HG03196 (cell line): ENCODE measurements around the gene PLXNA3.

Source experiments
- ATAC-seq: cut with Tn5 transposase; IDR thresholded peaks from one replicate; pipeline ENCODE4 v1.9.1; 2021; ENCODE audit not compliant: unreplicated experiment

Gene PLXNA3

GRCh38 chrX:154434394-154435168 lies 23.5 kb upstream of the PLXNA3 start:
- ATAC-seq: no peak

- no peak for ATAC-seq
Observed at GRCh38 chrX:154435171-154435733, 22.8 kb upstream of the PLXNA3 start.

DNA sequence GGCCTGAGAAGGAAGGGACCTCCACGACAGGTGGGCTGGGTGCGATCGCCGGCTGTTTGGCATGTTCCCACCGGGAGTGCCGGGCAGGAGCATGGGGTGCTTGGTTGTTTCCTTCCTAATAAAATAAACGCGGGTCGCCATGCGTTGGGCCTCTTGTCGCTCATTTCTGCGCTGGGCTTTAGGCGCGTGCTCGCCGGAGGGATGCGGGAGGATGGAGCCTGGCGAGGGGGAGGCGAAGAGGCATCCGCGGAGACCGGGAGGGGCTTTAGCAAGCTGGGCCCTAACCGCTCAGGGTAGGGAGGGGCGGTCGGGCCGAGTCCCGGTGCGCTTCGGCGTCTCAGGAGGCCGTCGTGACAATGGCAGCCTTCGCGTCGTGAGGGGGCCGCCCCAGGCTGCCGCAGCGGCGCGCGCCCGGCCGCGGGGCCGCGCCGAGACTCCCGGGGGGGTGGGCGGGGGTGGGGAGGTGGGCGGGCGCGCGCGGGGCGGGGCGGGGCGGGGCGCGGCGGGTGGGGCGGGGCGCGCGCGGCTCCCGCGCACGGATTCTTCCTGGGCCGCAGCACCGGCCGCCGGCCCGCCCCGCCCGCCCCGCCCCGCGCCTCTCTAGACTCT lies 21.6 kb upstream of the PLXNA3 start:
- no peak for ATAC-seq

DNA sequence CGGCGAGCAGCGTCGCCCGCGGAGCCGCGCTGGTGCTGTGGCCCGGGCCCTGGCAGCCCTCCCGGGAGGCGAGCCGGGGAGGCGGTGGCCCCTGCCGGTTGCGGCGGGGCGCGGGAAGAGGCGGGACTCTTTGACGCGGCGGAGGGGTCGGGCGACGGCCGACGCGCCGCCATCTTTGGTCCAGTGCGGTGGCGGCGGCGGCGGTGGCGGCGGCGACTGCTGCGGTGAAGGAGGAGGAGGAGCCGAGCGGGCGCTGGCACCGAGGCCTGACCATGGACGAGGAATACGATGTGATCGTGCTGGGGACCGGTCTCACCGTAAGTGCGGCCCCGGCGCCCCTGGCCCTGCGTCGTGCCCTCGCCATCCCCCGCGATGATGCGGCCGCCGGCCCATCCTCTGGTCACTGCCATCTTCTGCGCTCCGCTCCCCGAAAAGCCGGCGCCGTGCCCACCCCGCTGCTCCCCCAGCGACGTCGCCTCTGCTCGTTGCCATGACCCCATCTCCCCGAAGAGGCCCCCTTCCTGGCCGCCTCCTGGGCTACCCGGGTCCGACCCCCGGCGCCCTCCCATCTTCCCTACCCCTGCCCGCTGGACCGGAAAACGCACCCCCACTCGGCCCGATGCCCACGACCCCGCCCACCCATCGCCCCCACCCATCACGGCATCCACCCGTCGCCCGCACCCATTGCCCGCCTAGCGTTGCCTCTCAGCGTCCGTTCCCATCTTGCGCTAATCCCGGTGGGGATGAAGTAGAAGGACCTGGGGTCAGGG lies 20.9 kb upstream of the PLXNA3 start, which contains the start of gene GDI1:
Gene GDI1 (plus strand): TSS at position 172 of the 770 bp plus-strand sequence. CDS start 101 bp downstream, at position 273.
- no peak for ATAC-seq

DNA sequence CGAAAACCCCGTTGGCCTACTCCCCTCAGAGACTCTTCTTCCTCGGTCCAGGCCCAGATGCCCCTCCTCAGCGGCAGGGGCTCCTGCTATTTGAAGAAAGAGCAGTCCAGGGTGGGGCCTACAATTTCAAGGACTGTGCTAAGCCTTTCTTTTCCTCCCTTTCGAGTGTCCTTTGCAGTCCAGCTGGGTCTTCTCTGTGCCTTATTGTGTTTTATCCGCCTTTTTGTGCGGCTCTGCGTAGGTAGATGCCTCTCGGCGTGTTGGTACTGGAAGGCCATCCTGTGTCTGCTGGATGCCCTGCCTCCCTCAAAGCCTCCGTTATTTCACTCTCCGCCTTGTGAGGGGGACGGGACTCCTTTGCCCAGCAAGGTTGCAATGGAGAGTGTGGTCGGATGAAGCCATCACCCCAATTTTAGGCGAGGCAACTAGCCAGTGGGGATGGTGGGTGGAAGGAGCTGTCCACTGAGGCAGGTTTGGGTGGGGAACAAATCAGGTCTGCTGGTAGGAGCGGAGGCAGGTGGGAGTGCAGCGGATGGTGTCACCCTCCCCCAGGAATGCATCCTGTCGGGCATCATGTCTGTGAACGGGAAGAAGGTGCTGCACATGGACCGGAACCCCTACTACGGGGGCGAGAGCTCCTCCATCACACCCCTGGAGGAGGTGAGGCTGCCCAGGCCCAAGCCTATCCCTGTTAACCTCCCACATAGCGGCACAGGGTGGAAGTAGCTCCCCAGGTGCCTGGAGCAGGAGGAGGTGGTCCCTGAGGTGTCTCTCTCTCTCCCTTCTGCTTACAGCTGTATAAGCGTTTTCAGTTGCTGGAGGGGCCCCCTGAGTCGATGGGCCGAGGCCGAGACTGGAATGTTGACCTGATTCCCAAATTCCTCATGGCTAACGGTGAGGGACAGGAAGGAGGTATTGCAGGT lies 19.8 kb upstream of the PLXNA3 start:
- no peak for ATAC-seq

- no peak for ATAC-seq
Observed at GRCh38 chrX:154439841-154440240, 18.2 kb upstream of the PLXNA3 start.

GRCh38 chrX:154440623-154441357 lies 17.3 kb upstream of the PLXNA3 start:
- ATAC-seq: no peak

DNA sequence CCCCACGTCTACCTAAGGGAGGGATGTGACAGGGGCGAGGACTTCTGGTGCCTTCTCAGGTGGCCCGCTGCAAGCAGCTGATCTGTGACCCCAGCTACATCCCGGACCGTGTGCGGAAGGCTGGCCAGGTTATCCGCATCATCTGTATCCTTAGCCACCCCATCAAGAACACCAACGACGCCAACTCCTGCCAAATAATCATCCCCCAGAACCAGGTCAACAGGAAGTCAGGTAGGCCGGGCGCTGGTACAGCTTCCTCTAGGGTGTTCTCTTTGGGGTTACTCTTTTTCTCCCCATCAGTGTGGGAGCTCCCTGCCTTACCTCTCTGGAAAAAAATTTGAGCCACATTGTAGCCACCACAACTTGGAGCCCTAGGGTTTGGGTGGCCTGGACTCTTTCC lies 16.5 kb upstream of the PLXNA3 start:
- no peak for ATAC-seq

DNA sequence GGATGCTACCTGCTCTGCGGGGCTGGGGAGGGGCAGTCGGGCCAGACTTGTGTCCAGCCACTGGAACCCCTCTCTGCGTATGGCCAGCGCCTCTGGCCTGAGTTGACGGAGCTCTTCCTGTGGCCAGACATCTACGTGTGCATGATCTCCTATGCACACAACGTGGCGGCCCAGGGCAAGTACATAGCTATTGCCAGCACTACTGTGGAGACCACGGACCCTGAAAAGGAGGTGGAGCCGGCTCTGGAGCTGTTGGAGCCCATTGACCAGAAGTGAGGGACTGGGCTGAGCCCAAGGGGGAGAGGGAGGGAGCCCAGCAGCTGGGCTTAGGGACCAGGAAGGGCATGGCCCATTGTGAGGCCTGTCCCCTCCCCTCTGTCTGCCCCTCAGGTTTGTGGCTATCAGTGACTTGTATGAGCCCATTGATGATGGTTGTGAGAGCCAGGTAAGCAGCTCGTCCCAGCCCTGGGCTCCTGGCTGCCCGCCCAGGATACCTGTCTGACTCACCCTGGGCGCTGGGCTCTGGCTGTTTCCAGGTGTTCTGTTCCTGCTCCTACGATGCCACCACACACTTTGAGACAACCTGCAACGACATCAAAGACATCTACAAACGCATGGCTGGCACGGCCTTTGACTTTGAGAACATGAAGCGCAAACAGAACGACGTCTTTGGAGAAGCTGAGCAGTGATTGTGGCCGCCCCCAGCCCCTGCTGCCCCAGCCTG lies 15.9 kb upstream of the PLXNA3 start:
- ATAC-seq: no peak

DNA sequence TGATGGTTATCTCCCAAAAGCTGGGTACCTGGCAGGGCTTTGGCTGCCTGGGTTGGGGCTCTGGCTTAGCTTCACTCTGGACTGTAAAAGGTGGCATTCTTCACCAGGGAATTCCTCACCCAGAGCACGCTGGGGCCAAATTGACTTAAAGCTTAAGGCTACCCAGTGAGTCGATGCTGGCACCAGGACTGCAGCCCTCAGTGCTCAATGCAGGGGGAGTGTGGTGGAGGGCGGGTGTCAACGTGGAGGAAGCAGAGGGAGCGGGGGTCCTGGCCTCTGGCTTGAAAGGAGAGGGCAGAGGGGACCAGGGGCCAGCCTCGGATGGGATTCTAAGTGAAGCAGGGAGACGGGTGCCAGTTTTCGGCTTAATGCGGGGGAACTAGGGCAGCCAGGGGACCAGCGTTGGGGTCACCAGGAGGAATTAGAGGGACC lies 14.6 kb upstream of the PLXNA3 start:
- no peak for ATAC-seq

- ATAC-seq: peak; percentile 69
Observed at GRCh38 chrX:154443992-154444754, 13.9 kb upstream of the PLXNA3 start, which contains the start of gene FAM50A. TSS of gene FAM50A (plus strand) at chrX:154444141. CDS start at chrX:154444236, 95 bp downstream.

DNA sequence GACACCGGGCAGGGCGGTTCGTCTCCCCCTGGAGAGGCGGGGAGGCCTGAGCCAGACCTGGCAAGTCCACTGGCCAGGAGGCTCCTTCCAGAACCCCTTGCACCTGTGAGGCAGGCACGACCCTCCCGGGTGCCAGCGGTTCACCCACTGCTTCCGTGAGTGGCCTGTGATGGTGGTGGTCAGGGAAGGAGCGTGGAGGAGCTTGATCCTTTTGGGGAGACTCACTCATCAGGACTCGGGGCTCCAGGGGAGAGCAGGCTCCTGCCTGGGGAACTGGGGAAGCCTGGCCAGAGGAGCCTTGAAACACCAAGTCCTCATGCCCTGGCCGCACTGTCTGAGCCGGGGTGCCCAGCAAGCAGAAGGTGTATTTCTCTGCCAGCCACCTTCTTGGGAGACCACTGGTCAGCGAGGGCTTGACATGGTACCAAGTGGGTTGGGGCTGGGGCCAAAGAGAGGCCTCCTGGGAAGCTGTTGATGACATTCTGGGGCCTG lies 13.3 kb upstream of the PLXNA3 start:
- ATAC-seq: no peak

DNA sequence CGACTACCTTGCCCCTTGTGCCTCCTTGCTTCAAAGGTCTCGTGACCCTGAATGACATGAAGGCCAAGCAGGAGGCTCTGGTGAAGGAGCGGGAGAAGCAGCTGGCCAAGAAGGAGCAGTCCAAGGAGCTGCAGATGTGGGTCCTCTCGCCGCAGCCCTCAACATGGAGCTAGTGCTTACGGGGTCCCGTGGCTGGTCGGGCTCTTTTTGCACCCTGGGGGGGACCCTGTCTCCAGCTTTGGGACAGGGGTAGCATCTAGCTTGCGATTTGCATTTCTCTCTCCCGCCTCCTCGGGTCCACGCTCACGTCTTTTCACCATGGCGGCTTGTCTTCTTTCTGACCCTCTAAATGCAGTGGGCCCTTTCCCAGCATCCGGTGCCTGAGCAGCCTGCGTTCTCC lies 12.3 kb upstream of the PLXNA3 start:
- no peak for ATAC-seq

GRCh38 chrX:154446430-154446829 lies 11.7 kb upstream of the PLXNA3 start:
- ATAC-seq: no peak

- no peak for ATAC-seq
Observed at GRCh38 chrX:154448484-154448883, 9.6 kb upstream of the PLXNA3 start.

GRCh38 chrX:154449618-154450017 lies 8.5 kb upstream of the PLXNA3 start:
- ATAC-seq: no peak

- ATAC-seq: no peak
Observed at GRCh38 chrX:154450312-154450711, 7.8 kb upstream of the PLXNA3 start.

DNA sequence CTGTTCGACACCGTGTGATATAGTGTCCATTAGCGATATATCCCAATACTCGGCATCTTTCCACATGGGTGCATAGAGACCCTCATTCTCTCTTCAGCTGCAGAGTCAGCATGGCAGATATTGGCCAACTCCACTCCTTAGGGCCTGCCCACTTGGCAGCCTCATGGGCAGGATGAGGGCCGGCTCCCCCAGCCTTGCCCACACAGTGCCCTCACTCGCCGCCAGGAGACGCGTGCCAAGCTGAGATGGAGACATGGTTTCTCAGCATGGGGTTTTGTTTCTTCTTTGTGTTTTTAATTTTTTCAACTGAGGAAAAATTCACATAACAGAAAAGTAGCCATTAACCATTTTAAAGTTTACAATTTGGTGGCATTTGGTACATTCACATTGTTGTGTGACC lies 5.3 kb upstream of the PLXNA3 start:
- ATAC-seq: no peak
